ENCODE measurements around the gene TEX264.

The TEX264 gene

GRCh38 chr3:51705276-51706020 lies 34.4 kb downstream of the TEX264 start:
- TF ChIP-seq CTCF (IDR thresholded peaks at IDR 0.05; ENCODE audit: insufficient read depth, missing control alignments), result no peak
- FAIRE-seq (no peak), DNase-seq (ENCODE audit: insufficient read length, low spot score) (peak; percentile 7)

- no peak for FAIRE-seq
- TF ChIP-seq CTCF (IDR thresholded peaks at IDR 0.05; ENCODE audit: insufficient read depth, missing control alignments), result no peak
- DNase-seq (ENCODE audit: insufficient read length, low spot score), result peak; percentile 15
Measured at GRCh38 chr3:51706021-51706485, 35.0 kb downstream of the TEX264 start.

- no peak for TF ChIP-seq CTCF (IDR thresholded peaks at IDR 0.05; ENCODE audit: insufficient read depth, missing control alignments)
- FAIRE-seq, result no peak
- peak; percentile 97 for DNase-seq (ENCODE audit: insufficient read length, low spot score)
Measured at GRCh38 chr3:51706788-51707731, 36.0 kb downstream of the TEX264 start, which contains the start of gene GRM2. TSS of gene GRM2 (plus strand) at chr3:51707068. CDS start at chr3:51708984, 1,916 bp downstream.

- DNase-seq (ENCODE audit: insufficient read length, low spot score), result peak; percentile 16
- no peak for TF ChIP-seq CTCF (IDR thresholded peaks at IDR 0.05; ENCODE audit: insufficient read depth, missing control alignments)
- no peak for FAIRE-seq
Measured at GRCh38 chr3:51708216-51708845, 37.3 kb downstream of the TEX264 start.

GRCh38 chr3:51709004-51709420 lies 38.0 kb downstream of the TEX264 start:
- FAIRE-seq (no peak), DNase-seq (ENCODE audit: insufficient read length, low spot score) (no peak)
- TF ChIP-seq CTCF (IDR thresholded peaks at IDR 0.05; ENCODE audit: insufficient read depth, missing control alignments), result no peak

- TF ChIP-seq CTCF (IDR thresholded peaks at IDR 0.05; ENCODE audit: insufficient read depth, missing control alignments), result no peak
- no peak for FAIRE-seq
- peak; percentile 9 for DNase-seq (ENCODE audit: insufficient read length, low spot score)
Measured at GRCh38 chr3:51709675-51710074, 38.6 kb downstream of the TEX264 start.
